Activated naive CD4-positive, alpha-beta T cell treated with anti-CD3 and anti-CD28 coated beads, Interleukin-2, amount 10 ng/mL, durations not matched to agents 7 days and 5 days (primary cell): ENCODE measurements around the gene AK8.

ENCODE experiments used
- CTCF ChIA-PET: fragments of 350-600 bp; sonication (Branson Sonifier 250); formaldehyde crosslinking; loops from one replicate; lab custom pipeline; 2021; ENCODE audit warnings: antibody characterized with exemption; lab: Charles Lee
- DNase-seq: peaks from one replicate; pipeline ENCODE4 v3.0.0-alpha.2; 2020
- H3K27ac Mint-ChIP-seq: one replicate; pipeline ENCODE4 v1.8.0; 2021; ENCODE audit warnings: mild to moderate bottlenecking, moderate library complexity, mixed read lengths
- H3K27me3 Mint-ChIP-seq: one replicate; pipeline ENCODE4 v1.8.0; 2021; ENCODE audit warnings: mild to moderate bottlenecking, mixed read lengths
- H3K36me3 Mint-ChIP-seq: one replicate; pipeline ENCODE4 v1.8.0; 2021; ENCODE audit warnings: mixed read lengths
- H3K4me1 Mint-ChIP-seq: one replicate; pipeline ENCODE4 v1.8.0; 2021; ENCODE audit warnings: mixed read lengths
- H3K4me3 Mint-ChIP-seq: one replicate; pipeline ENCODE4 v1.8.0; 2021; ENCODE audit warnings: mild to moderate bottlenecking, moderate library complexity, mixed read lengths
- H3K9me3 Mint-ChIP-seq: one replicate; pipeline ENCODE4 v1.8.0; 2021; ENCODE audit warnings: mixed read lengths

Gene AK8, protein sequence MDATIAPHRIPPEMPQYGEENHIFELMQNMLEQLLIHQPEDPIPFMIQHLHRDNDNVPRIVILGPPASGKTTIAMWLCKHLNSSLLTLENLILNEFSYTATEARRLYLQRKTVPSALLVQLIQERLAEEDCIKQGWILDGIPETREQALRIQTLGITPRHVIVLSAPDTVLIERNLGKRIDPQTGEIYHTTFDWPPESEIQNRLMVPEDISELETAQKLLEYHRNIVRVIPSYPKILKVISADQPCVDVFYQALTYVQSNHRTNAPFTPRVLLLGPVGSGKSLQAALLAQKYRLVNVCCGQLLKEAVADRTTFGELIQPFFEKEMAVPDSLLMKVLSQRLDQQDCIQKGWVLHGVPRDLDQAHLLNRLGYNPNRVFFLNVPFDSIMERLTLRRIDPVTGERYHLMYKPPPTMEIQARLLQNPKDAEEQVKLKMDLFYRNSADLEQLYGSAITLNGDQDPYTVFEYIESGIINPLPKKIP

GRCh38 chr9:132877824-132878694 is at the start of gene AK8:
Gene AK8 (minus strand): TSS chr9:132878284. CDS start chr9:132878255, 29 bp downstream.
- Mint-ChIP-seq H3K27ac (peak within 1 kb of the TSS; percentile 86), H3K9me3 (no peaks in the 10 kb centered on the region), H3K27me3 (peaks cover 27% of the 10 kb centered on the region), H3K36me3 (no peaks in the 10 kb centered on the region), H3K4me3 (peak within 1 kb of the TSS; percentile 74), H3K4me1 (peaks cover 24% of the 10 kb centered on the region)
- peak; percentile 83 for DNase-seq
- CTCF ChIA-PET: interaction anchor here (3.1 kb wide), 1 partner anchor 24 kb away, joined by 15 read pairs; no protein-coding TSS in a partner anchor

- no peak overlapping the region for H3K4me3 Mint-ChIP-seq
- H3K4me1 Mint-ChIP-seq: no peaks in the 10 kb centered on the region
- no peak overlapping the region for H3K27ac Mint-ChIP-seq
- DNase-seq: no peak
- H3K27me3 Mint-ChIP-seq: no peaks in the 10 kb centered on the region
- no peaks in the 10 kb centered on the region for H3K9me3 Mint-ChIP-seq
- H3K36me3 Mint-ChIP-seq: peaks cover 39% of the 10 kb centered on the region
- CTCF ChIA-PET: no interaction called here
Observed at GRCh38 chr9:132927704-132928103, 49.6 kb upstream of the AK8 start.

DNA sequence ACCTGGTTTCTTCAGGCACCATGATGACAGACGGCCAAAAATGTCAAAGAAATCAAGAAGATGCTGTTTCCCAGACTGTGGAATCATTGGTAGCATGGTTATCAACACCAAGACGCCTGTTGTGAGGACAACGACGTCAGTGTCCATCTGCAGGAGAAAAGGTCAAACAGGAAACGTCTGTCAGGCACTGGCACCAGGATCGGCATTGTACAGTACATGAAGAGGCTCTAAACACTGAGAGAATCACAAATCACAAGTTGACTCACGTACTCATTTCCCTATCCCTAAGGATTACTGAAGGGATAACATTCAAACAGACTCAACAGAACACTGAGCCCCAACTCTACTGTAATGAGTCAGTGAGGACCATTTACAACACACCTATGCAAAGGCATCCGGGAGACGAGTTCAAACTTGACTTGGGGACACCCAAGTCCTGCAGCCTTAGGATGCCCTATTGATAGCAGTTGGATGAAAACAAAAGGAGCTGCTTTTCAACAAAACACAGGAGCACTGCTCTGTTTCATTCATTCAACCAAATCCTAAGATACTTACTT is 45.3 kb upstream of the AK8 start:
- H3K9me3 Mint-ChIP-seq: no peaks in the 10 kb centered on the region

GRCh38 chr9:132919614-132920268 is 41.7 kb upstream of the AK8 start:
- CTCF ChIA-PET: interaction anchor here (1.6 kb wide), 1 partner anchor 18 kb away, joined by 3 read pairs; no protein-coding TSS in a partner anchor
- H3K4me3 Mint-ChIP-seq: no peak overlapping the region
- H3K9me3 Mint-ChIP-seq: no peaks in the 10 kb centered on the region
- peaks cover 44% of the 10 kb centered on the region for H3K36me3 Mint-ChIP-seq
- DNase-seq: no peak
- no peaks in the 10 kb centered on the region for H3K4me1 Mint-ChIP-seq
- no peaks in the 10 kb centered on the region for H3K27me3 Mint-ChIP-seq
- no peak overlapping the region for H3K27ac Mint-ChIP-seq

More for the DNA sequence above, 45.3 kb upstream of the AK8 start:
- no peaks in the 10 kb centered on the region for H3K4me1 Mint-ChIP-seq
- peaks cover 42% of the 10 kb centered on the region for H3K36me3 Mint-ChIP-seq
- H3K27ac Mint-ChIP-seq: no peak overlapping the region
- H3K4me3 Mint-ChIP-seq: no peak overlapping the region
- CTCF ChIA-PET: no interaction called here
- DNase-seq: no peak
- no peaks in the 10 kb centered on the region for H3K27me3 Mint-ChIP-seq

DNA sequence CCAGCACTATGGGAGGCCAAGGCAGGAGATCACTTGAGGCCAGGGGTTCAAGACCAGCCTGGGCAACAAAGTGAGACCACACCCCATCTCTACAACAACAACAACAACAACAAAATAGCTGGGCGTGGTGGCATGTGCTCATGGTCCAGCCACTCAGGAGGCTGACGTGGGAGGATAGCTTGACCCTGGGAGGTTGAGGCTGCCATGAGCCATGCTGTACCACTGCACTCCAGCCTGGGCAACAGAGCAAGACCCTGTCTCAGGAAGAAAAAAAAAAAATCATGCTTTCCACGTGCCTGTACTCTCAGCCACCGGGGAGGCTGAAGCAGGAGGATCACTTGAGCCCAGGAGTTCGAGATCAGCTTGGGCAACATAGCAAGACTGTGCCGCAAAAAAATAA is 36.8 kb upstream of the AK8 start:
- H3K36me3 Mint-ChIP-seq: peaks cover 31% of the 10 kb centered on the region
- H3K27ac Mint-ChIP-seq: no peak overlapping the region
- no peaks in the 10 kb centered on the region for H3K27me3 Mint-ChIP-seq
- no peak for DNase-seq
- no peak overlapping the region for H3K4me3 Mint-ChIP-seq
- CTCF ChIA-PET: no interaction called here
- no peaks in the 10 kb centered on the region for H3K9me3 Mint-ChIP-seq
- H3K4me1 Mint-ChIP-seq: no peaks in the 10 kb centered on the region

DNA sequence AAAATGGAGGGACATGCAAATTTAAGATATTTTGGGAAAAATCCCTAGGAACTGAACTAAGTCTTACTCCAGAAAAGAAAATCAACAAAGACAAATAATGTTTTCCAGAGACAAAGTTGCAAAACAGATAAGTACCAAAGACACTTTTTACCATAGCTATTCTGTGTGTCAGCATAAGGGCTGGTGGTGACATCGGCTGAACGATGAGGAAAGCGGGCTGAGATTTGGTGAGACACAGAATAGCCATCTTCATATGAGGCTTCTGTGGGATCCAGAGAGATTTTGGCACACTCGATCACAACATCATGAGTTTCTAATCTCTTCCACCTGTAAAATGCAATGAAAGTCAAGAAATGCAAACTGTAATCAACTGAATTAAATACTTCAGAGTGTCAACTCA is 34.0 kb upstream of the AK8 start:
- no peak overlapping the region for H3K27ac Mint-ChIP-seq
- CTCF ChIA-PET: interaction anchor here (2.2 kb wide), 1 partner anchor 9 kb away, joined by 6 read pairs; no protein-coding TSS in a partner anchor
- no peaks in the 10 kb centered on the region for H3K9me3 Mint-ChIP-seq
- peaks cover 14% of the 10 kb centered on the region for H3K4me1 Mint-ChIP-seq
- H3K27me3 Mint-ChIP-seq: no peaks in the 10 kb centered on the region
- no peak overlapping the region for H3K4me3 Mint-ChIP-seq
- peaks cover 23% of the 10 kb centered on the region for H3K36me3 Mint-ChIP-seq
- DNase-seq: no peak

GRCh38 chr9:132910376-132910775 is 32.3 kb upstream of the AK8 start:
- Mint-ChIP-seq H3K27me3 (no peaks in the 10 kb centered on the region), H3K27ac (no peak overlapping the region), H3K4me1 (peaks cover 14% of the 10 kb centered on the region), H3K4me3 (no peak overlapping the region), H3K9me3 (no peaks in the 10 kb centered on the region), H3K36me3 (peaks cover 17% of the 10 kb centered on the region)
- CTCF ChIA-PET: interaction anchor here (1.0 to 1.1 kb wide), 2 partner anchors 10 to 21 kb away, joined by 3 to 4 read pairs; no protein-coding TSS in a partner anchor
- DNase-seq: no peak

DNA sequence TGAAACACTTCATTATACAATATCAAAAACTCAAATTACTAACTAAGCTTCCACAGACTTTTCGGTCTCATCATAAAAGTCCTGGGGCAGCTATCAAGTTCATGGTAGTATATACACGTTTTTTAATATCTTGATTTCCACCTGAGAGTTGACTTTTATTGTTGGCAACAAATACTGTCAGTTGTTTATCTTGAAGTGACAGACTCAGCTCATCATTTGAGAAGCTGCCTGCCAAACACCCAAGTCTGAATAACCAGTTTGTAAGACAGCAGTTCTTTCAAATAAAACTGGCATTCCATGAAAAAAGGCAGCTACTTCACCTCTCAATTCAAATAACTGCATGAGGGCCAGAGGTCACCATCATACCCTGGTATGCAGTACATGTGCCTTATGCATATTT is 31.2 kb upstream of the AK8 start:
- CTCF ChIA-PET: interaction anchor here (1.0 to 1.4 kb wide), 2 partner anchors 9 to 22 kb away, joined by 4 to 11 read pairs; no protein-coding TSS in a partner anchor
- DNase-seq: no peak
- H3K27me3 Mint-ChIP-seq: no peaks in the 10 kb centered on the region
- H3K36me3 Mint-ChIP-seq: peaks cover 13% of the 10 kb centered on the region
- no peaks in the 10 kb centered on the region for H3K9me3 Mint-ChIP-seq
- H3K4me3 Mint-ChIP-seq: no peak overlapping the region
- H3K4me1 Mint-ChIP-seq: peaks cover 14% of the 10 kb centered on the region
- H3K27ac Mint-ChIP-seq: no peak overlapping the region

GRCh38 chr9:132908635-132909034 is 30.6 kb upstream of the AK8 start:
- CTCF ChIA-PET: interaction anchor here (1.4 to 1.6 kb wide), 2 partner anchors 8 to 10 kb away, joined by 3 to 11 read pairs; no protein-coding TSS in a partner anchor
- no peak overlapping the region for H3K4me3 Mint-ChIP-seq
- no peaks in the 10 kb centered on the region for H3K27me3 Mint-ChIP-seq
- H3K9me3 Mint-ChIP-seq: no peaks in the 10 kb centered on the region
- DNase-seq: no peak
- peaks cover 14% of the 10 kb centered on the region for H3K4me1 Mint-ChIP-seq
- no peak overlapping the region for H3K27ac Mint-ChIP-seq
- peaks cover 17% of the 10 kb centered on the region for H3K36me3 Mint-ChIP-seq

- H3K27me3 Mint-ChIP-seq: no peaks in the 10 kb centered on the region
- peaks cover 14% of the 10 kb centered on the region for H3K4me1 Mint-ChIP-seq
- no peaks in the 10 kb centered on the region for H3K9me3 Mint-ChIP-seq
- CTCF ChIA-PET: interaction anchor here (2.1 kb wide), 1 partner anchor 57 kb away, joined by 5 read pairs; no protein-coding TSS in a partner anchor
- H3K27ac Mint-ChIP-seq: no peak overlapping the region
- no peak overlapping the region for H3K4me3 Mint-ChIP-seq
- peaks cover 17% of the 10 kb centered on the region for H3K36me3 Mint-ChIP-seq
- no peak for DNase-seq
Observed at GRCh38 chr9:132905726-132906125, 27.6 kb upstream of the AK8 start.

DNA sequence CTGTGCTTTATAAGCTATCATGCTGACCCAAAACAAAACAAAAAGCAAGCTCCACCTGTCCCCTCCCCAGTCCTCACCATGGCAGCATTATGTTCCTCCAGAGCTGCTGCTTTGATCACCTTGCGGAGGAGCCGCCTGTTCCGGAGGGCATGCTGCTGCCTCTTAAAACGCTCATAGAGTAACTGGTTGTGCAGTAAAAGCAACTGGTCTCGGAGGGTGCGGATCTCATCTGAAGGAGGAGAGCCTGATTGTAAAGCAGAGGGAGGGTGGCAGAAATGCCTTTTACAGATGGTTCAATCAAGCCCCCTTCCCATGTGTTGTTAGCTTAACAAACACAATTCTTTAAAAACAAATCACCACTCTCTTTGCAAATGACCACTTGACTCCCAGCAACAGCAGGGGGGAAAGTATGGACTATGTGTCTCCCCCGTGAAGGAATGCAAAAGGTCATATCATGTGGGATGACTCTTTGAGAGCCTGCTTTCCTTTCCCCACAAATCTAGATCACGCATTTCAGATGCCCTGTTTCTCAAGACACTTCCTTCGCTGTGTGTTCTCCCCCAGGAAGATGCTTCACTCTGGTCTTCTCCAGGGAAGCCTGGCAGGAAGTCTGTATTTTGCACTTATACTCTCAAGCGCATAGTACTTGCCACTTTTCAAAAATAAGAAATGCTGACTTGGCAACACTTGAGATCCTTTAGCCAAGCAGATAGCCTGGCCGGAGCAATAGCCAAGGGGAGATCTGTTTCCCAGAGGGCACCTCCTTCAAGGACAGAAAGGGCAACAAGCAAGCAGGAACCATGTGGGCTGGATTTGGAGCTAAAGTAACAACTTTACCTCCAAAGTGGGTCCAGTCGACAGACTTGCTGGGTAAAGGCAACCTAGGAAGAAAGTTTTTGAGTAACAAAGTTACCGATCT is 25.7 kb upstream of the AK8 start:
- DNase-seq: no peak
- H3K27ac Mint-ChIP-seq: no peak overlapping the region
- H3K36me3 Mint-ChIP-seq: peaks cover 18% of the 10 kb centered on the region
- H3K9me3 Mint-ChIP-seq: no peaks in the 10 kb centered on the region
- H3K27me3 Mint-ChIP-seq: no peaks in the 10 kb centered on the region
- CTCF ChIA-PET: interaction anchor here (2.0 to 2.1 kb wide), 2 partner anchors 8 to 55 kb away, joined by 5 to 6 read pairs; no protein-coding TSS in a partner anchor
- no peak overlapping the region for H3K4me3 Mint-ChIP-seq
- H3K4me1 Mint-ChIP-seq: peaks cover 8% of the 10 kb centered on the region
